Heart right ventricle (tissue), 16 donors: ENCODE measurements around the gene KCTD20. TPM values are rescaled to one million over a fixed set of nuclear protein-coding genes. Genes with fewer than 3 reads are reported as not detected.
A peak's percentile ranks its signal among the peaks of the same experiment; 100 is the strongest.
"Not testable (repeated sequence)": the region's sequence is repeated elsewhere in the genome, so short reads cannot be mapped to it uniquely, and the experiment has no call there.

ENCODE experiments used
- ATAC-seq, 8 donors: fragments of 200-7000 bp; cut with Tn5 transposase; one replicate each; pipeline ENCODE4 v1.9.1; 2020; ENCODE audit warnings: mild to moderate bottlenecking in 8 of 8, moderate library complexity in 8 of 8, moderate number of reproducible peaks in 1 of 8
- DNase-seq, 2 donors: peaks; one replicate each; pipeline ENCODE4 v3.0.0-alpha.2; 2020
- H3K27ac ChIP-seq, 10 donors: fragments of 200-600 bp; sonication (generic) in 2 of 10; one replicate each; pipeline versions ENCODE4 v1.5.0 to v1.8.0; 2020 to 2022; ENCODE audit warnings: mild to moderate bottlenecking in 3 of 10
- H3K27me3 ChIP-seq, 7 donors: fragments of 200-600 bp; one replicate each; pipeline ENCODE4 v1.8.0; 2021 to 2022; ENCODE audit warnings: mild to moderate bottlenecking in 2 of 7
- H3K36me3 ChIP-seq, 9 donors: fragments of 200-600 bp; sonication (generic) in 1 of 9; one replicate each; pipeline versions ENCODE4 v1.5.0 to v1.8.0; 2020 to 2022; ENCODE audit warnings: mild to moderate bottlenecking in 2 of 9
- H3K4me1 ChIP-seq, 9 donors: fragments of 200-600 bp; sonication (generic) in 1 of 9; one replicate each; pipeline versions ENCODE4 v1.5.0 to v1.8.0; 2020 to 2022; ENCODE audit warnings: mild to moderate bottlenecking in 4 of 9
- H3K4me3 ChIP-seq, 10 donors: fragments of 200-600 bp; sonication (generic) in 2 of 10; one replicate each; pipeline versions ENCODE4 v1.5.0 to v1.8.0; 2020 to 2022; ENCODE audit warnings: mild to moderate bottlenecking in 7 of 10, moderate library complexity in 2 of 10
- H3K9me3 ChIP-seq, 11 donors: fragments of 200-600 bp in 10 of 11; sonication (generic) in 2 of 11; one replicate each; pipeline versions ENCODE4 v1.5.0 to v1.8.0; 2013 to 2022; ENCODE audit warnings: mild to moderate bottlenecking in 2 of 11, control low read depth in 1 of 11, moderate library complexity in 1 of 11
- WGBS, 2 donors: extraction: QIAGEN DNeasy Blood & Tissue Kit; methylation state at CpG; one replicate each; pipeline ENCODE4 v1.1.7; 2013; ENCODE audit warnings: inconsistent platforms in 1 of 2; 5-methylcytosine and 5-hydroxymethylcytosine counted together
- intact Hi-C, 10 donors: fragments of 100-400 bp; cut with DNase I; formaldehyde crosslinking; loops; one replicate each; pipeline versions ENCODE4 v1.11.1 to v1.14.2; 2022
- polyA plus RNA-seq, 2 donors: library from polyadenylated mRNA; stranded (reverse); fragments of 200-250 nt; gene quantifications; one replicate each; pipeline ENCODE4 v1.2.3, GENCODE V29; 2013
- total RNA-seq, 10 donors: library from RNA; stranded (reverse); fragmentation: NEBNext Ultra II Directional in 3 of 10; extraction: Animal tissue kit (Norgen Biotek cat#: 25700) in 3 of 10; gene quantifications; one replicate each; pipeline versions ENCODE4 v1.2.1 to v1.2.4, GENCODE V29; 2021 to 2023
- TF ChIP-seq, protein P1 (sequence below), 9 donors: fragments of 200-600 bp; sonication (generic) in 2 of 9; IDR thresholded peaks; one replicate each; pipeline versions ENCODE4 v1.5.0 to v1.8.0; 2021 to 2022; ENCODE audit warnings: antibody characterized with exemption in 9 of 9, mild to moderate bottlenecking in 5 of 9, moderate library complexity in 1 of 9
- donor health status: Arrhythmogenic right ventricular cardiomyopathy.
- donor health status: ischemic (EF 13 %, LVEDD 7.1; RV severe dilation, severe dysfunction).
- donor health status: healthy with polysubstance abuse.
- donor health status: DM: no; HTN: yes; CAD: no.
- donor health status: DM: no; HTN: no; CAD: no.
- donor health status: ischemic (EF 25% LVEDD 6.9; RV normal size, moderate dysfunction).
- donor health status: ischemic (EF 25% LVEDD 5.7; RV mildly dilated, moderate dysfunction).
- donor health status: healthy.
- donor health status: DM: yes; HTN: yes; CAD: no.
- donor health status: Ischemic cardiomyopathy.
- donor health status: ischemic (EF 35%, LVEDD 5.7; RV mildly dilated, moderate dysfunction).
- donor health status: nonischemic (EF 11% LVEDD 7.7; RV severe dilation, severe dysfunction).
- donor health status: DM: yes; HTN: yes; CAD: no.
- donor health status: PGD.
- donor health status: ischemic (EF 29% LVEDD 5.4; RV normal size, mild dysfunction).
- donor health status: nonischemic (EF 23%, LVEDD 6.1; RV moderate dilation, normal function).

Gene KCTD20
- total and polyA plus RNA-seq, 12 donors: 8.9 to 36.6 (median 25.1) TPM

DNA sequence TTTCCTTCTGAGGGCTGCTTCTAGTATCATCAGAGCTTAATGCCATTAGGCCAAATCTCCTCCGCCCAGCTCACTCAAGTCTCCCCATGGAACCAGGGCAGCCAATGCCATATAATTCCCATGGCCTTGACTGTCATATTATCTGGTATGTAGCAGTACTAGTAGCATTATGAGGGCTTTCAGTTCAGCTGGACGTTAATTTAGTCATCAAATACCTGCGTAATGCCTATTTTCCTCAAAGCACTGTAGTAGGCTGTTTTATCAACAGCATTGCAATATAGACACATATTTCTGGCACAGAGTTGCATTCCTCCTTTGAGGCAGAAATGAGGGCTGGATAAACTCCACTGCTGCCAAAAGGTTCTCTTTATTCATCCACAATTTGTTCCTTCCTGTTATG is 1.7 kb downstream of the KCTD20 start:
- TF ChIP-seq, protein P1, sequence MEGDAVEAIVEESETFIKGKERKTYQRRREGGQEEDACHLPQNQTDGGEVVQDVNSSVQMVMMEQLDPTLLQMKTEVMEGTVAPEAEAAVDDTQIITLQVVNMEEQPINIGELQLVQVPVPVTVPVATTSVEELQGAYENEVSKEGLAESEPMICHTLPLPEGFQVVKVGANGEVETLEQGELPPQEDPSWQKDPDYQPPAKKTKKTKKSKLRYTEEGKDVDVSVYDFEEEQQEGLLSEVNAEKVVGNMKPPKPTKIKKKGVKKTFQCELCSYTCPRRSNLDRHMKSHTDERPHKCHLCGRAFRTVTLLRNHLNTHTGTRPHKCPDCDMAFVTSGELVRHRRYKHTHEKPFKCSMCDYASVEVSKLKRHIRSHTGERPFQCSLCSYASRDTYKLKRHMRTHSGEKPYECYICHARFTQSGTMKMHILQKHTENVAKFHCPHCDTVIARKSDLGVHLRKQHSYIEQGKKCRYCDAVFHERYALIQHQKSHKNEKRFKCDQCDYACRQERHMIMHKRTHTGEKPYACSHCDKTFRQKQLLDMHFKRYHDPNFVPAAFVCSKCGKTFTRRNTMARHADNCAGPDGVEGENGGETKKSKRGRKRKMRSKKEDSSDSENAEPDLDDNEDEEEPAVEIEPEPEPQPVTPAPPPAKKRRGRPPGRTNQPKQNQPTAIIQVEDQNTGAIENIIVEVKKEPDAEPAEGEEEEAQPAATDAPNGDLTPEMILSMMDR (IDR thresholded peaks at IDR 0.05): no peak
- DNase-seq (no peak), ATAC-seq (no peak)
- H3K27me3 ChIP-seq: no peaks in the 10 kb centered on the region
- intact Hi-C loops: loop anchor here in 7 of 10 donors (1.0 to 10.0 kb wide), 6 partner anchors 21 to 153 kb away; partner anchors contain the start of genes SRSF3 (in 3 of the 7) and STK38 (in 2 of the 7)
- 46 to 51% methylated on average over 3 of the region's 3 CpGs for WGBS, 2 donors
- H3K36me3 ChIP-seq: peaks cover 0 to 15% (median 4%) of the 10 kb centered on the region in 9 donors
- peaks cover 8 to 51% (median 44%) of the 10 kb centered on the region in 9 donors for H3K4me1 ChIP-seq
- H3K9me3 ChIP-seq: peaks cover 0 to 12% (median 0%) of the 10 kb centered on the region in 11 donors
- H3K4me3 ChIP-seq: peak overlapping the region in 8 of 10 donors; percentile 76 to 98 (median 95)
- peak overlapping the region in 8 of 10 donors; percentile 97 to 100 (median 99) for H3K27ac ChIP-seq

DNA sequence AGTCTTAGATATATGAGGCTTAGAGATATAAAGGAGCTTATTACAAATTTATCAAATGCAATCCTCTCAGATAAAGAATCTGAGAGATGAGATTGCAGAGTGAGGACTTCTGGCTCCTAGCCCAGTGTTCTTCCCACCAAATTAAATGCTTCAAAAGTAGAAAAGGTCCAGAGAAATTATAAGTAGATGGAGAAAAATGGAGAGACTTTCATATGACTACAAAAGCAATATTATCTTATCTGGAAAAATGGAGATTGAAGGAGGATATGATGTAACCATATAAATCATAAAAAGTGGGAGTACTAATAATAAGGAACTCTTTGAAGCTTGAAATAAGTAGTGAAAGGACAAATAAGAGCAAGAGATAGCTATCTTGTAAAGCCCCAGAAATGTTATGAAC is 2.8 kb downstream of the KCTD20 start:
- Histone ChIP-seq H3K36me3 (peaks cover 0 to 17% (median 4%) of the 10 kb centered on the region in 9 donors), H3K9me3 (peaks cover 0 to 12% (median 0%) of the 10 kb centered on the region in 11 donors), H3K4me3 (no peak overlapping the region), H3K4me1 (peaks cover 8 to 50% (median 44%) of the 10 kb centered on the region in 9 donors), H3K27me3 (no peaks in the 10 kb centered on the region), H3K27ac (peak overlapping the region in 3 of 10 donors; percentile 99 to 100 (median 99))
- intact Hi-C loops: loop anchor here in 3 of 10 donors (10.0 kb wide), 2 partner anchors 99 to 149 kb away; partner anchors contain the start of genes SRSF3 (in 2 of the 3) and STK38 (in 1 of the 3)
- ATAC-seq (no peak), DNase-seq (no peak)
- TF ChIP-seq, protein P1 (IDR thresholded peaks at IDR 0.05): no peak

DNA sequence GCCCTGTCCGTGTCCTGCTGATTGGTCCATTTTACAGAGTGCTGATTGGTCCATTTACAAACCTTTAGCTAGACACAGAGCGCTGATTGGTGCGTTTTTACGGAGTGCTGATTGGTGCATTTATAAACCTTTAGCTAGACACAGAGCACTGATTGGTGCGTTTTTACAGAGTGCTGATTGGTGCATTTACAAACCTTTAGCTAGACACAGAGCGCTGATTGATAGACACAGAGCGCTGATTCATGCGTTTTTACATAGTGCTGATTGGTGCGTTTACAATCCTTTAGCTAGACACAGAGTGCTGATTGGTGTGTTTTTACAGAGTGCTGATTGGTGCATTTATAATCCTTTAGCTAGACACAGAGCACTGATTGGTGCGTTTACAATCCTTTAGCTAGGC is 6.4 kb downstream of the KCTD20 start:
- ATAC-seq, H3K4me3 ChIP-seq, H3K27me3 ChIP-seq, H3K27ac ChIP-seq, DNase-seq: not testable (repeated sequence)
- H3K9me3 ChIP-seq: peaks cover 0 to 12% (median 0%) of the 10 kb centered on the region in 11 donors
- peaks cover 0 to 45% (median 9%) of the 10 kb centered on the region in 9 donors for H3K36me3 ChIP-seq
- 98 to 100% methylated on average over 10 of the region's 10 CpGs for WGBS, 2 donors
- peaks cover 7 to 30% (median 21%) of the 10 kb centered on the region in 9 donors for H3K4me1 ChIP-seq
- intact Hi-C loops: loop anchor here in 3 of 10 donors (10.0 kb wide), 2 partner anchors 96 to 146 kb away; partner anchors contain the start of genes SRSF3 (in 2 of the 3) and STK38 (in 1 of the 3)

DNA sequence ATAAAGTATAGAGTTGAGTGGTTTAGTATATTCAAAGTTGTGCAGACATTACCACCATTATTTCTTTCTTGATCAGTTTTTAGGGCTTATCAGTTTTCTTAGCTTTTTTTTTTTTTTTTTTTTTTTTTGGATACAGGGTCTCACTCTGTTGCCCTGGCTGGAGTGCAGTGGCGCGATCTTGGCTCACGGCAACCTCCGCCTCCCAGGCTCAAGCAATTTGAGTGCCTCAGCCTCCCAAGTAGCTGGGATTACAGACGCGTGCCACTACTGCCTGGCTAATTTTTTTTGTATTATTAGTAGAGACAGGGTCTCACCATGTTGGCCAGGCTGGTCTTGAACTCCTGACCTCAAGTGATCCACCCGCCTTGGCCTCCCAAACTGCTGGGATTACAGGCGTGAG is 10.1 kb downstream of the KCTD20 start:
- peaks cover 0 to 54% (median 9%) of the 10 kb centered on the region in 9 donors for H3K36me3 ChIP-seq
- WGBS, 2 donors: 96 to 99% methylated on average over 8 of the region's 8 CpGs
- ATAC-seq, H3K27me3 ChIP-seq, H3K4me3 ChIP-seq, DNase-seq, H3K27ac ChIP-seq, intact Hi-C loops: not testable (repeated sequence)
- peaks cover 0 to 12% (median 0%) of the 10 kb centered on the region in 11 donors for H3K9me3 ChIP-seq
- H3K4me1 ChIP-seq: peaks cover 0 to 17% (median 0%) of the 10 kb centered on the region in 9 donors

DNA sequence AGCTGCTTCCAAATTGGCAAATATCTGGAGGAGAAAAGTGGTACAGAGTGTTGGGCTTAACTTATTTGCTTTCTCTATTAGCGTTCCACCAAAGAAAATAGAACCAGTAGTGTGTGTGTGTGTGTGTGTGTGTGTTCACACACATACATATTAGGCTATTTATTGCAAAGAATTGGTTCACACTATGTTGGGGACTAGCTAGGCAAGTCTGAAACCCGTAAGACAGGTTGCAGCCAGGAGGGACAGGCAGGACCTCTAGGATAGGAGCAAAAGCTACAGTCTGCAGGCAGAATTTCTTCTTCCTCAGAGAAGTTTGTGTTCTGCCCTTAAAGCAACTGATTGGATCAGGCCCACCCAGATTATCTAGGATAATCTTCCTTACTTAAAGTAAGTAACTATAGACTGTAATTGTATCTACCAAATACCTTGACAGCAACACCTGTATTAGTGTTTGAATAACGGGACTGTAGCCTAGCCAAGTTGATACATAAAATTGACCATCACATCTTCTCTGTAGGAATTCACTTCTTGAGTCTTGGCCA is 12.8 kb downstream of the KCTD20 start:
- no peaks in the 10 kb centered on the region for H3K9me3 ChIP-seq
- intact Hi-C loops: no loop called here
- H3K4me3 ChIP-seq: no peak overlapping the region
- DNase-seq (no peak), ATAC-seq (no peak)
- no peaks in the 10 kb centered on the region for H3K27me3 ChIP-seq
- peaks cover 0 to 19% (median 8%) of the 10 kb centered on the region in 9 donors for H3K4me1 ChIP-seq
- TF ChIP-seq, protein P1 (IDR thresholded peaks at IDR 0.05): no peak
- 90 to 94% methylated on average over 3 of the region's 3 CpGs for WGBS, 2 donors
- H3K27ac ChIP-seq: no peak overlapping the region
- peaks cover 0 to 41% (median 5%) of the 10 kb centered on the region in 9 donors for H3K36me3 ChIP-seq
